Neuronal stem cell (in vitro differentiated cells): ENCODE results near the gene EPAS1.

Experiments used
- DNase-seq: peaks from one replicate; pipeline ENCODE4 v3.0.0-alpha.2; 2013; ENCODE audit warnings: low spot score
- H2AFZ ChIP-seq: one replicate; pipeline ENCODE4 v1.6.1; 2013; ENCODE audit warnings: mild to moderate bottlenecking, low read length, inconsistent platforms
- H2AK5ac ChIP-seq: 2 replicates; pipeline ENCODE4 v1.6.1; 2013; ENCODE audit warnings: low read depth, mild to moderate bottlenecking, inconsistent platforms, low read length, moderate library complexity, mixed read lengths
- H2BK120ac ChIP-seq: 2 replicates; pipeline ENCODE4 v1.6.1; 2013; ENCODE audit warnings: low read depth, mild to moderate bottlenecking, inconsistent platforms, low read length, moderate library complexity, mixed read lengths
- H2BK12ac ChIP-seq: one replicate; pipeline ENCODE4 v1.6.1; 2013; ENCODE audit warnings: low read length, inconsistent platforms
- H2BK15ac ChIP-seq: 2 replicates; pipeline ENCODE4 v1.6.1; 2013; ENCODE audit warnings: mild to moderate bottlenecking, low read length, inconsistent platforms, mixed read lengths
- H2BK5ac ChIP-seq: one replicate; pipeline ENCODE4 v1.6.1; 2013; ENCODE audit warnings: inconsistent platforms, mild to moderate bottlenecking, low read length, moderate library complexity
- H3K14ac ChIP-seq: one replicate; pipeline ENCODE4 v1.6.1; 2013; ENCODE audit warnings: low read length, inconsistent platforms
- H3K18ac ChIP-seq: 2 replicates; pipeline ENCODE4 v1.6.1; 2013; ENCODE audit warnings: low read length, inconsistent platforms
- H3K23ac ChIP-seq: 2 replicates; pipeline ENCODE4 v1.6.1; 2013; ENCODE audit warnings: low read depth, mild to moderate bottlenecking, mixed read lengths, low read length, inconsistent platforms; ENCODE audit not compliant: poor library complexity
- H3K27ac ChIP-seq: replicated peaks from 3 replicates; pipeline ENCODE4 v1.5.1; 2013; ENCODE audit warnings: low read length, inconsistent platforms
- H3K27me3 ChIP-seq, 3 experiments: 2 replicates each; pipeline ENCODE4 v1.6.1; 2013; ENCODE audit warnings: low read length in 3 of 3, mild to moderate bottlenecking in 2 of 3, inconsistent platforms in 1 of 3, low read depth in 1 of 3, mixed read lengths in 1 of 3, moderate library complexity in 1 of 3; ENCODE audit not compliant: control insufficient read depth in 3 of 3, insufficient read depth in 3 of 3
- H3K36me3 ChIP-seq, 2 donors: replicated peaks in 1 of 2; 2 replicates each; pipeline ENCODE4 v1.6.1; 2013; ENCODE audit warnings: low read length in 2 of 2; ENCODE audit not compliant: control insufficient read depth in 2 of 2, insufficient read depth in 2 of 2
- H3K4ac ChIP-seq: 2 replicates; pipeline ENCODE4 v1.6.1; 2013; ENCODE audit warnings: inconsistent platforms, mild to moderate bottlenecking, low read length, moderate library complexity
- H3K4me1 ChIP-seq, 2 donors: 1 replicate in 1 of 2; 2 replicates in 1 of 2; pipeline ENCODE4 v1.6.1; 2013; ENCODE audit warnings: low read length in 2 of 2, low read depth in 1 of 2; ENCODE audit not compliant: control insufficient read depth in 2 of 2, insufficient read depth in 1 of 2
- H3K4me2 ChIP-seq: one replicate; pipeline ENCODE4 v1.6.1; 2013; ENCODE audit warnings: mild to moderate bottlenecking, low read length, inconsistent platforms; ENCODE audit not compliant: insufficient read depth, poor library complexity, severe bottlenecking
- H3K4me3 ChIP-seq, 2 donors: 2 replicates each; pipeline ENCODE4 v1.5.1; 2013; ENCODE audit warnings: low read length in 2 of 2, mild to moderate bottlenecking in 2 of 2, inconsistent platforms in 1 of 2, moderate library complexity in 1 of 2
- H3K79me1 ChIP-seq: one replicate; pipeline ENCODE4 v1.6.1; 2013; ENCODE audit warnings: low read depth, mild to moderate bottlenecking, inconsistent platforms, low read length, moderate library complexity
- H3K9ac ChIP-seq: one replicate; pipeline ENCODE4 v1.6.1; 2013; ENCODE audit warnings: mild to moderate bottlenecking, low read depth, low read length, inconsistent platforms; ENCODE audit not compliant: poor library complexity
- H3K9me3 ChIP-seq, 2 donors: replicated peaks in 1 of 2; 2 replicates each; pipeline versions ENCODE3 to v1.6.1; 2013; ENCODE audit warnings: low read length in 2 of 2, mild to moderate bottlenecking in 2 of 2, inconsistent platforms in 1 of 2, low read depth in 1 of 2, mixed read lengths in 1 of 2, moderate library complexity in 1 of 2; ENCODE audit not compliant: control insufficient read depth in 2 of 2, insufficient read depth in 1 of 2
- H4K8ac ChIP-seq: one replicate; pipeline ENCODE4 v1.6.1; 2013; ENCODE audit warnings: low read depth, mild to moderate bottlenecking, inconsistent platforms, low read length, moderate library complexity
- H4K91ac ChIP-seq: one replicate; pipeline ENCODE4 v1.6.1; 2013; ENCODE audit warnings: low read length, low read depth, mild to moderate bottlenecking, inconsistent platforms; ENCODE audit not compliant: poor library complexity
- WGBS, 2 donors: extraction: QIAGEN DNeasy Blood & Tissue Kit; methylation state at CpG; one replicate each; pipeline ENCODE4 v1.1.7; 2013; ENCODE audit warnings: missing lambda C conversion rate in 2 of 2, mixed read lengths in 1 of 2; ENCODE audit not compliant: insufficient read length in 2 of 2, insufficient replicate concordance in 1 of 2; ENCODE audit errors: extremely low coverage in 2 of 2; 5-methylcytosine and 5-hydroxymethylcytosine counted together

The EPAS1 gene

GRCh38 chr2:46263347-46263746 lies 33.9 kb upstream of the EPAS1 start:
- Histone ChIP-seq H2BK15ac (no peak overlapping the region), H3K36me3 (no peaks in the 10 kb centered on the region), H3K9me3 (no peaks in the 10 kb centered on the region), H3K4me3 (no peak overlapping the region), H3K4me2 (no peak overlapping the region), H2BK5ac (no peak overlapping the region), H4K91ac (no peak overlapping the region), H2BK12ac (no peak overlapping the region), H4K8ac (no peak overlapping the region), H3K18ac (no peak overlapping the region), H3K27ac (no peak overlapping the region), H2AFZ (no peak overlapping the region), H3K4ac (no peak overlapping the region), H3K14ac (no peak overlapping the region), H2AK5ac (no peak overlapping the region), H3K23ac (no peak overlapping the region), H2BK120ac (no peak overlapping the region), H3K9ac (no peak overlapping the region), H3K4me1 (no peaks in the 10 kb centered on the region), H3K27me3 (peaks cover 0 to 4% (median 0%) of the 10 kb centered on the region in 3 experiments), H3K79me1 (no peaks in the 10 kb centered on the region)
- no CpG with 5 or more reads among the region's 1 CpG for WGBS, 2 donors
- DNase-seq: no peak

GRCh38 chr2:46264447-46264846 lies 32.8 kb upstream of the EPAS1 start:
- Histone ChIP-seq H2BK120ac (no peak overlapping the region), H3K4me1 (no peaks in the 10 kb centered on the region), H2BK12ac (no peak overlapping the region), H3K36me3 (no peaks in the 10 kb centered on the region), H3K27ac (no peak overlapping the region), H3K23ac (no peak overlapping the region), H2AFZ (no peak overlapping the region), H3K9me3 (no peaks in the 10 kb centered on the region), H3K79me1 (no peaks in the 10 kb centered on the region), H3K4me3 (no peak overlapping the region), H3K18ac (no peak overlapping the region), H3K27me3 (peaks cover 0 to 4% (median 0%) of the 10 kb centered on the region in 3 experiments), H3K4ac (no peak overlapping the region), H3K14ac (no peak overlapping the region), H2BK15ac (no peak overlapping the region), H3K4me2 (no peak overlapping the region), H2BK5ac (no peak overlapping the region), H4K8ac (no peak overlapping the region), H2AK5ac (no peak overlapping the region), H4K91ac (no peak overlapping the region), H3K9ac (no peak overlapping the region)
- WGBS, 2 donors: no CpG with 5 or more reads among the region's 2 CpGs
- no peak for DNase-seq

GRCh38 chr2:46266134-46266533 lies 31.1 kb upstream of the EPAS1 start:
- Histone ChIP-seq H3K4me3 (no peak overlapping the region), H4K91ac (no peak overlapping the region), H3K4me2 (no peak overlapping the region), H3K14ac (no peak overlapping the region), H3K9ac (no peak overlapping the region), H2AFZ (no peak overlapping the region), H3K27ac (no peak overlapping the region), H2BK120ac (no peak overlapping the region), H3K9me3 (no peaks in the 10 kb centered on the region), H2BK5ac (no peak overlapping the region), H3K18ac (no peak overlapping the region), H4K8ac (no peak overlapping the region), H2AK5ac (no peak overlapping the region), H3K36me3 (no peaks in the 10 kb centered on the region), H3K23ac (no peak overlapping the region), H2BK15ac (no peak overlapping the region), H2BK12ac (no peak overlapping the region), H3K79me1 (no peaks in the 10 kb centered on the region), H3K27me3 (peaks cover 0 to 4% (median 0%) of the 10 kb centered on the region in 3 experiments), H3K4me1 (no peaks in the 10 kb centered on the region), H3K4ac (no peak overlapping the region)
- WGBS, 2 donors: no CpG with 5 or more reads among the region's 5 CpGs
- no peak for DNase-seq

GRCh38 chr2:46267616-46268015 lies 29.6 kb upstream of the EPAS1 start:
- H2BK120ac ChIP-seq: no peak overlapping the region
- no peak overlapping the region for H2BK5ac ChIP-seq
- H3K4me3 ChIP-seq: no peak overlapping the region
- H3K23ac ChIP-seq: no peak overlapping the region
- H2BK12ac ChIP-seq: no peak overlapping the region
- no peak overlapping the region for H2AK5ac ChIP-seq
- H3K9ac ChIP-seq: no peak overlapping the region
- H3K79me1 ChIP-seq: no peaks in the 10 kb centered on the region
- H4K91ac ChIP-seq: no peak overlapping the region
- WGBS, 2 donors: no CpG with 5 or more reads among the region's 1 CpG
- no peaks in the 10 kb centered on the region for H3K36me3 ChIP-seq
- no peak for DNase-seq
- no peak overlapping the region for H3K4ac ChIP-seq
- no peaks in the 10 kb centered on the region for H3K4me1 ChIP-seq
- no peak overlapping the region for H3K18ac ChIP-seq
- H4K8ac ChIP-seq: no peak overlapping the region
- H3K27me3 ChIP-seq: peaks cover 0 to 7% (median 0%) of the 10 kb centered on the region in 3 experiments
- H3K27ac ChIP-seq: no peak overlapping the region
- no peak overlapping the region for H2AFZ ChIP-seq
- H3K9me3 ChIP-seq: no peaks in the 10 kb centered on the region
- no peak overlapping the region for H3K14ac ChIP-seq
- no peak overlapping the region for H3K4me2 ChIP-seq
- no peak overlapping the region for H2BK15ac ChIP-seq
